Neural cell (in vitro differentiated cells): Measurements from ENCODE around the gene PPFIBP1. TPM values are rescaled to one million over a fixed set of nuclear protein-coding genes. Genes with fewer than 3 reads are reported as not detected.

ENCODE experiments used
- H2AFZ ChIP-seq: fragments of 200-600, 300-800 bp; sonication (generic), shearing (Covaris generic); 2 replicates; pipeline ENCODE4 v1.6.0; 2014; ENCODE audit warnings: low read depth, mild to moderate bottlenecking, antibody characterized with exemption, low read length, moderate library complexity
- H3F3A ChIP-seq: fragments of 200-600 bp; shearing (Covaris generic); 2 replicates; pipeline ENCODE4 v1.6.1; 2016; ENCODE audit warnings: mild to moderate bottlenecking, moderate library complexity, mixed read lengths, antibody characterized with exemption, low read length; ENCODE audit not compliant: insufficient read depth, poor library complexity, severe bottlenecking
- H3K27ac ChIP-seq: fragments of 200-600, 300-800 bp; sonication (generic), shearing (Covaris generic); 2 replicates; pipeline ENCODE4 v1.5.1; 2014; ENCODE audit warnings: mild to moderate bottlenecking, low read length, moderate library complexity
- H3K27me3 ChIP-seq: fragments of 300-800, 200-600 bp; sonication (generic), shearing (Covaris generic); 2 replicates; pipeline ENCODE4 v1.6.0; 2014; ENCODE audit warnings: mild to moderate bottlenecking, low read depth, low read length, moderate library complexity; ENCODE audit not compliant: insufficient read depth
- H3K36me3 ChIP-seq: fragments of 300-800, 200-600 bp; sonication (generic), shearing (Covaris generic); 2 replicates; pipeline ENCODE4 v1.5.1; 2014; ENCODE audit warnings: mild to moderate bottlenecking, antibody characterized with exemption, low read length, moderate library complexity; ENCODE audit not compliant: insufficient read depth
- H3K4me2 ChIP-seq: fragments of 300-800, 200-600 bp; sonication (generic), shearing (Covaris generic); 2 replicates; pipeline ENCODE4 v1.6.0; 2014; ENCODE audit warnings: mild to moderate bottlenecking, low read length
- H3K4me3 ChIP-seq: fragments of 300-800, 200-600 bp; sonication (generic), shearing (Covaris generic); 2 replicates; pipeline ENCODE4 v1.5.1; 2014; ENCODE audit warnings: mild to moderate bottlenecking, low read length, moderate library complexity
- H3K79me2 ChIP-seq: fragments of 200-600 bp; shearing (Covaris generic); replicated peaks from 2 replicates; pipeline ENCODE4 v1.6.0; 2014; ENCODE audit warnings: mild to moderate bottlenecking, low read length, moderate library complexity; ENCODE audit not compliant: insufficient read depth
- H3K9ac ChIP-seq: fragments of 300-800, 200-600 bp; sonication (generic), shearing (Covaris generic); 2 replicates; pipeline ENCODE4 v1.6.1; 2016; ENCODE audit warnings: mild to moderate bottlenecking, low read length, mixed read lengths
- H3K9me2 ChIP-seq: fragments of 200-600 bp; shearing (Covaris generic); 2 replicates; pipeline ENCODE4 v1.6.1; 2016; ENCODE audit warnings: mild to moderate bottlenecking, low read length, mixed read lengths; ENCODE audit not compliant: insufficient read depth
- H3K9me3 ChIP-seq: fragments of 200-600, 300-800 bp; sonication (generic), shearing (Covaris generic); 2 replicates; pipeline ENCODE4 v1.6.1; 2016; ENCODE audit warnings: mild to moderate bottlenecking, mixed run types, low read length, moderate library complexity, mixed read lengths
- H4K20me1 ChIP-seq: fragments of 200-600 bp; shearing (Covaris generic); 2 replicates; pipeline ENCODE4 v1.6.1; 2016; ENCODE audit warnings: mild to moderate bottlenecking, mixed run types; ENCODE audit not compliant: insufficient read depth
- CTCF ChIP-seq: fragments of 450-650 bp; IDR thresholded peaks from 2 replicates; pipeline ENCODE4 v1.5.1; 2014; ENCODE audit warnings: antibody characterized with exemption, mild to moderate bottlenecking, moderate library complexity; ENCODE audit not compliant: poor library complexity, severe bottlenecking
- EP300 ChIP-seq: fragments of 450-650 bp; conservative IDR thresholded peaks from 2 replicates; pipeline ENCODE4 v1.6.1; 2014; ENCODE audit warnings: antibody characterized with exemption, mild to moderate bottlenecking, moderate library complexity; ENCODE audit not compliant: poor library complexity, severe bottlenecking
- EZH2 ChIP-seq: fragments of 200-600, 300-800 bp; shearing (Covaris generic), sonication (generic); IDR thresholded peaks from 2 replicates; pipeline ENCODE4 v1.6.1; 2014; ENCODE audit warnings: antibody characterized with exemption, low read length, borderline replicate concordance, mild to moderate bottlenecking; ENCODE audit not compliant: insufficient read depth, poor library complexity, severe bottlenecking
- MXI1 ChIP-seq: fragments of 450-650 bp; conservative IDR thresholded peaks from 2 replicates; pipeline ENCODE4 v1.6.1; 2014; ENCODE audit warnings: antibody characterized with exemption, mild to moderate bottlenecking; ENCODE audit not compliant: poor library complexity, severe bottlenecking
- POLR2AphosphoS5 ChIP-seq: IDR thresholded peaks from 2 replicates; pipeline ENCODE4 v1.6.1; 2012
- RAD21 ChIP-seq: fragments of 450-650 bp; conservative IDR thresholded peaks from 2 replicates; pipeline ENCODE4 v1.6.1; 2014; ENCODE audit warnings: antibody characterized with exemption, mild to moderate bottlenecking, moderate library complexity
- REST ChIP-seq: IDR thresholded peaks from 2 replicates; pipeline ENCODE4 v1.6.1; 2012; ENCODE audit warnings: borderline replicate concordance
- SMC3 ChIP-seq: fragments of 450-650 bp; conservative IDR thresholded peaks from 2 replicates; pipeline ENCODE4 v1.6.1; 2014; ENCODE audit warnings: antibody characterized with exemption, mild to moderate bottlenecking, moderate library complexity; ENCODE audit not compliant: poor library complexity
- TAF1 ChIP-seq: IDR thresholded peaks from 2 replicates; pipeline ENCODE4 v1.6.1; 2012; ENCODE audit warnings: low read depth
- polyA plus RNA-seq: library from polyadenylated mRNA; depleted of rRNA; stranded (reverse); fragments of >200 nt; gene quantifications from 2 replicates; pipeline ENCODE4 v1.2.3, GENCODE V29; 2014

The PPFIBP1 gene
- polyA plus RNA-seq, 1 donor from 2014 or later = 30.2 TPM

GRCh38 chr12:27657296-27657695, 133.3 kb downstream of the PPFIBP1 start:
- H3F3A ChIP-seq = no peaks in the 10 kb centered on the region
- TF ChIP-seq EP300 (no peak), EZH2 (no peak), RAD21 (no peak), SMC3 (no peak), POLR2AphosphoS5 (no peak), TAF1 (no peak)

GRCh38 chr12:27665704-27666103, 141.7 kb downstream of the PPFIBP1 start:
- no peaks in the 10 kb centered on the region for H3F3A ChIP-seq
- no peaks in the 10 kb centered on the region for H3K9me3 ChIP-seq
- TF ChIP-seq TAF1 = no peak
- TF ChIP-seq CTCF = no peak
- no peak for TF ChIP-seq MXI1
- no peak for TF ChIP-seq EZH2
- no peak for TF ChIP-seq REST
- TF ChIP-seq RAD21 = no peak
- TF ChIP-seq POLR2AphosphoS5 = no peak
- TF ChIP-seq EP300 = no peak
- no peak for TF ChIP-seq SMC3
- H3K27ac ChIP-seq = no peak overlapping the region
- H3K9ac ChIP-seq = no peak overlapping the region
- H3K9me2 ChIP-seq = no peaks in the 10 kb centered on the region
- no peak overlapping the region for H3K4me3 ChIP-seq
- peaks cover 7% of the 10 kb centered on the region for H3K36me3 ChIP-seq
- no peak overlapping the region for H3K4me2 ChIP-seq
- no peak overlapping the region for H2AFZ ChIP-seq
- no peaks in the 10 kb centered on the region for H3K79me2 ChIP-seq
- H3K27me3 ChIP-seq = no peaks in the 10 kb centered on the region
- no peaks in the 10 kb centered on the region for H4K20me1 ChIP-seq

More at GRCh38 chr12:27657296-27657695, 133.3 kb downstream of the PPFIBP1 start:
- Histone ChIP-seq H4K20me1 (no peaks in the 10 kb centered on the region), H3K27ac (no peak overlapping the region), H2AFZ (no peak overlapping the region), H3K79me2 (no peaks in the 10 kb centered on the region), H3K9me3 (no peaks in the 10 kb centered on the region), H3K4me3 (no peak overlapping the region), H3K9me2 (no peaks in the 10 kb centered on the region), H3K9ac (no peak overlapping the region), H3K27me3 (no peaks in the 10 kb centered on the region), H3K4me2 (no peak overlapping the region), H3K36me3 (no peaks in the 10 kb centered on the region)
